HepG2 (cell line): ENCODE results near the gene STC2. TPM values are rescaled to one million over a fixed set of nuclear protein-coding genes. Genes with fewer than 3 reads are reported as not detected.

Experiments used
- ARHGAP35 ChIP-seq: sonication (generic); formaldehyde crosslinking; IDR thresholded peaks from 2 replicates; pipeline ENCODE4 v1.9.0; 2022; ENCODE audit warnings: mild to moderate bottlenecking, inconsistent platforms, moderate library complexity, missing genetic modification reagents, borderline replicate concordance
- NAIF1 ChIP-seq: sonication (generic); formaldehyde crosslinking; IDR thresholded peaks from 2 replicates; pipeline ENCODE4 v1.5.0; 2020; ENCODE audit warnings: mild to moderate bottlenecking, missing genetic modification reagents, borderline replicate concordance
- SIX1 ChIP-seq: sonication (generic); formaldehyde crosslinking; IDR thresholded peaks from 2 replicates; pipeline ENCODE4 v1.4.0; 2020; ENCODE audit warnings: missing genetic modification reagents, borderline replicate concordance
- YEATS2 ChIP-seq: sonication (generic); formaldehyde crosslinking; IDR thresholded peaks from 2 replicates; pipeline ENCODE4 v1.4.0; 2020; ENCODE audit warnings: missing genetic modification reagents, borderline replicate concordance
- ZFP36L2 ChIP-seq: sonication (generic); formaldehyde crosslinking; IDR thresholded peaks from 2 replicates; pipeline ENCODE4 v1.4.0; 2020; ENCODE audit warnings: missing genetic modification reagents
- ZIK1 ChIP-seq: sonication (generic); formaldehyde crosslinking; IDR thresholded peaks from 2 replicates; pipeline ENCODE4 v1.5.0; 2020; ENCODE audit warnings: mild to moderate bottlenecking, low read depth, missing genetic modification reagents, borderline replicate concordance
- ZMYM2 ChIP-seq: sonication (generic); formaldehyde crosslinking; IDR thresholded peaks from 2 replicates; pipeline ENCODE4 v1.8.0; 2022; ENCODE audit warnings: mild to moderate bottlenecking, missing genetic modification reagents
- ZNF20 ChIP-seq: sonication (generic); formaldehyde crosslinking; IDR thresholded peaks from 2 replicates; pipeline ENCODE4 v1.4.0; 2020; ENCODE audit warnings: mild to moderate bottlenecking, moderate library complexity, missing genetic modification reagents
- ZNF331 ChIP-seq: sonication (generic); formaldehyde crosslinking; IDR thresholded peaks from 2 replicates; pipeline ENCODE4 v1.4.0; 2020; ENCODE audit warnings: missing genetic modification reagents
- ZNF33B ChIP-seq: sonication (generic); formaldehyde crosslinking; IDR thresholded peaks from 2 replicates; pipeline ENCODE4 v1.5.1; 2020; ENCODE audit warnings: mild to moderate bottlenecking, missing genetic modification reagents
- ZNF431 ChIP-seq: sonication (generic); formaldehyde crosslinking; IDR thresholded peaks from 2 replicates; pipeline ENCODE4 v1.9.0; 2022; ENCODE audit warnings: missing genetic modification reagents, low read depth, mild to moderate bottlenecking, borderline replicate concordance
- ZNF441 ChIP-seq: sonication (generic); formaldehyde crosslinking; IDR thresholded peaks from 2 replicates; pipeline ENCODE4 v1.7.0; 2021; ENCODE audit warnings: missing genetic modification reagents, borderline replicate concordance
- ZNF772 ChIP-seq: sonication (generic); formaldehyde crosslinking; IDR thresholded peaks from 2 replicates; pipeline ENCODE4 v1.5.0; 2020; ENCODE audit warnings: mild to moderate bottlenecking, missing genetic modification reagents
- ZNF782 ChIP-seq: sonication (generic); formaldehyde crosslinking; IDR thresholded peaks from 2 replicates; pipeline ENCODE4 v1.4.0; 2020; ENCODE audit warnings: missing genetic modification reagents, mild to moderate bottlenecking, borderline replicate concordance
- polyA plus RNA-seq, 8 experiments: library from polyadenylated mRNA; depleted of rRNA in 3 of 8; stranded (reverse) in 7 of 8; unstranded in 1 of 8; fragments of >200 nt; fragmentation: Illumina TruSeq in 4 of 8; extraction: Trizol in 4 of 8; gene quantifications; 2 replicates each; pipeline versions ENCODE4 v1.2.1 to v1.2.3, GENCODE V29; 2011 to 2016; ENCODE audit warnings: low read depth in 4 of 8, missing spikeins in 1 of 8, mixed read lengths in 1 of 8; ENCODE audit not compliant: insufficient read depth in 1 of 8
- total RNA-seq, 5 experiments: library from RNA; depleted of rRNA; stranded (reverse); fragments of >200 nt; fragmentation: Illumina TruSeq; extraction: Trizol; gene quantifications; 2 replicates each; pipeline ENCODE4 v1.2.3, GENCODE V29; 2016; ENCODE audit warnings: low read depth in 1 of 5
- TF ChIP-seq, protein P1 (sequence below): sonication (generic); formaldehyde crosslinking; IDR thresholded peaks from 2 replicates; pipeline ENCODE4 v1.4.0; 2020; ENCODE audit warnings: mild to moderate bottlenecking, missing genetic modification reagents, borderline replicate concordance
- TF ChIP-seq, protein P2 (sequence below): fragments of 450-650 bp; IDR thresholded peaks from 2 replicates; pipeline ENCODE4 v1.6.1; 2016
- TF ChIP-seq, protein P3 (sequence below): sonication (generic); formaldehyde crosslinking; IDR thresholded peaks from 2 replicates; pipeline ENCODE4 v1.8.0; 2022; ENCODE audit warnings: missing genetic modification reagents, mild to moderate bottlenecking, inconsistent platforms, borderline replicate concordance
- TF ChIP-seq, protein P4 (sequence below): IDR thresholded peaks from 2 replicates; pipeline ENCODE4 v1.6.1; 2016
- TF ChIP-seq, protein P5 (sequence below): sonication (generic); formaldehyde crosslinking; IDR thresholded peaks from 2 replicates; pipeline ENCODE4 v1.8.1; 2023; ENCODE audit warnings: mild to moderate bottlenecking, missing genetic modification reagents

STC2 gene
- total and polyA plus RNA-seq, 2 of the 13 experiments (the other 11 are each of a cell fraction or from before 2014, with no cell fraction given) = 27.1 to 69.2 TPM

DNA sequence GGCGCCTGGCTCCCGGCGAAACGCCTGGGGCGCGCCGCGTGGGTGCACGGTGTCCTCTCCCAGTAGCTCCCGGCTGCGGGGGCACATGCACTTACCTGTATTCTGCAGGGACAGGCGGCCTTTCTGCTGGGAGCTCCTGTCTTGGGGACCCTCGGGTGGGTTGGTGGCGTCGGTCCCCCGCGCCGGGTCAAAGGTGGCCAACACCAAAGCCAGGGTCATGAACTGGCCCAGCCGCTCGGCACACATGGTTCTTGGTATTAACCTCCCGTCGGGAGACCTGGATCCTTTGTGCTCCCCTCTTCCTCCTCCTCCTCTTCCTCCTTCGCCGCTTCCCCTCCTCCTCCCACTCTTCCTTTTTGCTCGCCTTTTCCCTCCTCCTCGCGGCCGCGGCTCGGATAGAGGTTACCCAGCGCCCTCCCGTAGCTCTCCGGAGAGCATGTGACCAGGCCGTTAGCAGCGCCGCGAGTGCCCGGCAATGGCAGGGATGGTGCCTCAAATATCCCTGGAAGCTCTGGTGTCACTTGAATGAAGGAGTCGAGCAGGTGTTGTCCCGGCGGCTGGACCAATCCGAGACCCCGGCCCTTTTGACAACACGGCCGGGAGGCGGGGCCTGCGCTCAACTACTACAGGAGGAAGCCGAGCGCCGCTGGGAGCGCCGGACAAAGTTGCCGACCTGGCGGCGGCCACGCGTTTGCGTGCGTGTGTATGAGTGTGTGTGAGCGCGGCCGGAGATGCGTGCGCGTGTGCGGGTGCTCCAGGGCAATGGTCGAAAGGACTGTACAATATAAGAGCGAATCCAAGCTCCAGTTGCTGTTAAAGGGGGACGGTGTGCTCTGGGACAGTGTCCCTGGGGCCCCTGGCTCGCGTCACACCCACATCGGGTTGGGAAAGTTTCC is at the start of gene STC2 (continued):
- TF ChIP-seq, protein P1, sequence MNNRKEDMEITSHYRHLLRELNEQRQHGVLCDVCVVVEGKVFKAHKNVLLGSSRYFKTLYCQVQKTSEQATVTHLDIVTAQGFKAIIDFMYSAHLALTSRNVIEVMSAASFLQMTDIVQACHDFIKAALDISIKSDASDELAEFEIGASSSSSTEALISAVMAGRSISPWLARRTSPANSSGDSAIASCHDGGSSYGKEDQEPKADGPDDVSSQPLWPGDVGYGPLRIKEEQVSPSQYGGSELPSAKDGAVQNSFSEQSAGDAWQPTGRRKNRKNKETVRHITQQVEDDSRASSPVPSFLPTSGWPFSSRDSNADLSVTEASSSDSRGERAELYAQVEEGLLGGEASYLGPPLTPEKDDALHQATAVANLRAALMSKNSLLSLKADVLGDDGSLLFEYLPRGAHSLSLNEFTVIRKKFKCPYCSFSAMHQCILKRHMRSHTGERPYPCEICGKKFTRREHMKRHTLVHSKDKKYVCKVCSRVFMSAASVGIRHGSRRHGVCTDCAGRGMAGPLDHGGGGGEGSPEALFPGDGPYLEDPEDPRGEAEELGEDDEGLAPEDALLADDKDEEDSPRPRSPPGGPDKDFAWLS (CRISPR knock-in tag) = 0 out of 2 replicates have a peak, but pooled peaks have one; percentile 21
- TF ChIP-seq ZNF331 (CRISPR knock-in tag) = peak; percentile 78
- TF ChIP-seq ZIK1 (CRISPR knock-in tag) = 0 out of 2 replicates have a peak, but pooled peaks have one; percentile 35
- peak; percentile 11; the same call in 1 of the 2 replicates for TF ChIP-seq ZNF431 (CRISPR knock-in tag)
- peak; percentile 86; the same call in 1 of the 2 replicates for TF ChIP-seq ZNF441 (CRISPR knock-in tag)
- TF ChIP-seq ZNF782 = peak; percentile 32; the same call in 1 of the 2 replicates
- TF ChIP-seq NAIF1 (CRISPR knock-in tag) = peak; percentile 69; the same call in 1 of the 2 replicates
- peak; percentile 31; the same call in 1 of the 2 replicates for TF ChIP-seq ARHGAP35
- no peak for TF ChIP-seq ZMYM2 (CRISPR knock-in tag)
- TF ChIP-seq SIX1 (CRISPR knock-in tag) = 0 out of 2 replicates have a peak, but pooled peaks have one; percentile 31
- TF ChIP-seq YEATS2 = peak; percentile 74
- TF ChIP-seq, protein P2, sequence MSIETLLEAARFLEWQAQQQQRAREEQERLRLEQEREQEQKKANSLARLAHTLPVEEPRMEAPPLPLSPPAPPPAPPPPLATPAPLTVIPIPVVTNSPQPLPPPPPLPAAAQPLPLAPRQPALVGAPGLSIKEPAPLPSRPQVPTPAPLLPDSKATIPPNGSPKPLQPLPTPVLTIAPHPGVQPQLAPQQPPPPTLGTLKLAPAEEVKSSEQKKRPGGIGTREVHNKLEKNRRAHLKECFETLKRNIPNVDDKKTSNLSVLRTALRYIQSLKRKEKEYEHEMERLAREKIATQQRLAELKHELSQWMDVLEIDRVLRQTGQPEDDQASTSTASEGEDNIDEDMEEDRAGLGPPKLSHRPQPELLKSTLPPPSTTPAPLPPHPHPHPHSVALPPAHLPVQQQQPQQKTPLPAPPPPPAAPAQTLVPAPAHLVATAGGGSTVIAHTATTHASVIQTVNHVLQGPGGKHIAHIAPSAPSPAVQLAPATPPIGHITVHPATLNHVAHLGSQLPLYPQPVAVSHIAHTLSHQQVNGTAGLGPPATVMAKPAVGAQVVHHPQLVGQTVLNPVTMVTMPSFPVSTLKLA = peak; percentile 58
- TF ChIP-seq, protein P3, sequence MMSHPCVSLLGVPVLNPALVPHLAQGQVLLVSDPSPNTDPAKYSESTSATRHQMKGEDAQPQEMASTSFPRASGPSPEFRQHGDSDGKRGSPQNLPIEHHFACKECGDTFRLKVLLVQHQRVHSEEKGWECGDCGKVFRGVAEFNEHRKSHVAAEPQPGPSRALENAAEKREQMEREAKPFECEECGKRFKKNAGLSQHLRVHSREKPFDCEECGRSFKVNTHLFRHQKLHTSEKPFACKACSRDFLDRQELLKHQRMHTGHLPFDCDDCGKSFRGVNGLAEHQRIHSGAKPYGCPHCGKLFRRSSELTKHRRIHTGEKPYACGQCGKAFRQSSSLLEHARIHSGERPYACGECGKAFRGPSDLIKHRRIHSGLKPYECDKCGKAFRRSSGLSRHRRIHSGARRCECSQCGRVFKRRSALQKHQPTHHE (CRISPR knock-in tag) = peak; percentile 51; the same call in 1 of the 2 replicates
- TF ChIP-seq, protein P4, sequence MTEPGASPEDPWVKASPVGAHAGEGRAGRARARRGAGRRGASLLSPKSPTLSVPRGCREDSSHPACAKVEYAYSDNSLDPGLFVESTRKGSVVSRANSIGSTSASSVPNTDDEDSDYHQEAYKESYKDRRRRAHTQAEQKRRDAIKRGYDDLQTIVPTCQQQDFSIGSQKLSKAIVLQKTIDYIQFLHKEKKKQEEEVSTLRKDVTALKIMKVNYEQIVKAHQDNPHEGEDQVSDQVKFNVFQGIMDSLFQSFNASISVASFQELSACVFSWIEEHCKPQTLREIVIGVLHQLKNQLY = 0 out of 2 replicates have a peak, but pooled peaks have one; percentile 31
- TF ChIP-seq, protein P5, sequence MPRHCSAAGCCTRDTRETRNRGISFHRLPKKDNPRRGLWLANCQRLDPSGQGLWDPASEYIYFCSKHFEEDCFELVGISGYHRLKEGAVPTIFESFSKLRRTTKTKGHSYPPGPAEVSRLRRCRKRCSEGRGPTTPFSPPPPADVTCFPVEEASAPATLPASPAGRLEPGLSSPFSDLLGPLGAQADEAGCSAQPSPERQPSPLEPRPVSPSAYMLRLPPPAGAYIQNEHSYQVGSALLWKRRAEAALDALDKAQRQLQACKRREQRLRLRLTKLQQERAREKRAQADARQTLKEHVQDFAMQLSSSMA = peak; percentile 57; the same call in 1 of the 2 replicates
- TF ChIP-seq ZNF772 (CRISPR knock-in tag) = no peak
- TF ChIP-seq ZNF20 (CRISPR knock-in tag) = no peak
- TF ChIP-seq ZFP36L2 (CRISPR knock-in tag) = no peak
- TF ChIP-seq ZNF33B (CRISPR knock-in tag) = peak; percentile 79; the same call in 1 of the 2 replicates
